ENCODE measurements around the gene CDCA8. TPM values are rescaled to one million over a fixed set of nuclear protein-coding genes. Genes with fewer than 3 reads are reported as not detected.

The CDCA8 gene
- total RNA-seq, 1 experiment from 2014 or later = 48.5 TPM

DNA sequence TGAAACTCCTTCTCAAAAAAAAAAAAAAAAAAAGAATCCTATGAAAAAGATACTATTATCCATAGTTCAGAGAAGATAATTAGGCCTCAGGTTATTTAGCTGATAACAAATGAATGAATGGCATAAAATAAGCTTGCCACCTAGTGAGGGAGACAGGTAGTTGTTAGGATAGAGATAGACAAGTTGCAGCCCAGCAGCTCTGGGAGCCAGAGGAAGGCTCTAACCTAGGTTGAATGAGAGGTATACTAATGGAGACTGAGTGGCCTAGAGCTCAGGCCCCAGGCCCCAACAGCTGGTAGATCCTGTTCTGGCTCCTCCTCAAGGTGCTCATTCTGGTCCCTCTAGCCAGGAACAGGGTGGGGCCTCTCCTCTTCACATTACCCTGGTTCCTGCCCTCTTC is 37.0 kb upstream of the CDCA8 start:
- H3K4me2 ChIP-seq (ENCODE audit: insufficient read depth, insufficient read length, low read length) = no peak overlapping the region
- H2AFZ ChIP-seq (ENCODE audit: low read length) = no peak overlapping the region
- Mint-ChIP-seq H3K9me3 (no peaks in the 10 kb centered on the region; a peak in 2 of 5 replicates), H3K4me1 (peaks cover 3 to 17% of the 10 kb centered on the region in 2 experiments), H3K27me3 (ENCODE audit: low read depth) (peaks cover 50% of the 10 kb centered on the region), H3K36me3 (ENCODE audit: insufficient read depth in 1 of 3, low read depth in 3 of 3) (no peaks in the 10 kb centered on the region), H3K27ac (no peak overlapping the region), H3K4me3 (no peak overlapping the region)
- H3K9ac ChIP-seq (ENCODE audit: extremely low read depth, insufficient read length, low read length) = no peak overlapping the region
- H3K27ac ChIP-seq (ENCODE audit: insufficient read length, low read depth, low read length) = no peak overlapping the region
- no peaks in the 10 kb centered on the region for H3K79me1 ChIP-seq (ENCODE audit: insufficient read depth, low read depth, low read length, poor library complexity, severe bottlenecking)
- no peak overlapping the region for H3K56ac ChIP-seq (ENCODE audit: insufficient read length, low read depth, low read length)
- H4K20me1 ChIP-seq (ENCODE audit: control insufficient read depth, insufficient read depth, insufficient read length) = no peaks in the 10 kb centered on the region
- H3K27me3 ChIP-seq (ENCODE audit: insufficient read depth, low read length) = no peaks in the 10 kb centered on the region; the same call in 1 of the 2 replicates
- no peak overlapping the region for H3K23ac ChIP-seq (ENCODE audit: insufficient read length, low read depth, low read length)
- H2BK20ac ChIP-seq (ENCODE audit: low read depth, low read length, poor library complexity, severe bottlenecking) = no peak overlapping the region
- no peak overlapping the region for H4K8ac ChIP-seq (replicated peaks; ENCODE audit: insufficient read length, low read depth, low read length)
- no peak overlapping the region for H2BK12ac ChIP-seq (ENCODE audit: insufficient read length, low read depth, low read length)
- H2BK120ac ChIP-seq (ENCODE audit: low read depth, low read length, poor library complexity, severe bottlenecking) = no peak overlapping the region
- H3K18ac ChIP-seq (ENCODE audit: insufficient read length, low read depth, low read length) = no peak overlapping the region
- no peak for DNase-seq
- no peaks in the 10 kb centered on the region for H3K79me2 ChIP-seq (ENCODE audit: insufficient read depth, low read length)
- H2BK15ac ChIP-seq (ENCODE audit: low read depth, low read length) = no peak overlapping the region
- H2AK5ac ChIP-seq (ENCODE audit: insufficient read length, low read length) = no peak overlapping the region
- H4K5ac ChIP-seq (ENCODE audit: insufficient read length, low read depth, low read length) = no peak overlapping the region
- no peaks in the 10 kb centered on the region for H3K23me2 ChIP-seq (ENCODE audit: insufficient read length, low read depth, low read length, poor library complexity, severe bottlenecking)
- no peak overlapping the region for H4K91ac ChIP-seq (ENCODE audit: insufficient read length, low read depth, low read length)
- no peak overlapping the region for H3T11ph ChIP-seq (ENCODE audit: low read length)
- H3K9me3 ChIP-seq (ENCODE audit: control insufficient read depth, low read depth, low read length) = no peaks in the 10 kb centered on the region
- H3K4me1 ChIP-seq (ENCODE audit: insufficient read depth, low read length) = no peaks in the 10 kb centered on the region
- H2BK5ac ChIP-seq (ENCODE audit: insufficient read length, low read length) = no peak overlapping the region
- H3K14ac ChIP-seq (ENCODE audit: insufficient read depth, low read length) = no peak overlapping the region
- no peak overlapping the region for H3K4ac ChIP-seq (ENCODE audit: low read depth, low read length)
- TF ChIP-seq, protein P1, sequence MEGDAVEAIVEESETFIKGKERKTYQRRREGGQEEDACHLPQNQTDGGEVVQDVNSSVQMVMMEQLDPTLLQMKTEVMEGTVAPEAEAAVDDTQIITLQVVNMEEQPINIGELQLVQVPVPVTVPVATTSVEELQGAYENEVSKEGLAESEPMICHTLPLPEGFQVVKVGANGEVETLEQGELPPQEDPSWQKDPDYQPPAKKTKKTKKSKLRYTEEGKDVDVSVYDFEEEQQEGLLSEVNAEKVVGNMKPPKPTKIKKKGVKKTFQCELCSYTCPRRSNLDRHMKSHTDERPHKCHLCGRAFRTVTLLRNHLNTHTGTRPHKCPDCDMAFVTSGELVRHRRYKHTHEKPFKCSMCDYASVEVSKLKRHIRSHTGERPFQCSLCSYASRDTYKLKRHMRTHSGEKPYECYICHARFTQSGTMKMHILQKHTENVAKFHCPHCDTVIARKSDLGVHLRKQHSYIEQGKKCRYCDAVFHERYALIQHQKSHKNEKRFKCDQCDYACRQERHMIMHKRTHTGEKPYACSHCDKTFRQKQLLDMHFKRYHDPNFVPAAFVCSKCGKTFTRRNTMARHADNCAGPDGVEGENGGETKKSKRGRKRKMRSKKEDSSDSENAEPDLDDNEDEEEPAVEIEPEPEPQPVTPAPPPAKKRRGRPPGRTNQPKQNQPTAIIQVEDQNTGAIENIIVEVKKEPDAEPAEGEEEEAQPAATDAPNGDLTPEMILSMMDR (conservative IDR thresholded peaks at IDR 0.05) = peak; percentile 32; the same call in 2 of the 3 replicates
